PFSK-1 (cell line): ENCODE results near the gene APP.

Experiments
- POLR2AphosphoS5 ChIP-seq: IDR thresholded peaks from 2 replicates; pipeline ENCODE4 v1.6.1; 2012; ENCODE audit warnings: low read depth, mild to moderate bottlenecking, control low read depth, low read length, moderate library complexity
- SIN3A ChIP-seq: IDR thresholded peaks from 2 replicates; pipeline ENCODE4 v1.6.1; 2012; ENCODE audit warnings: mild to moderate bottlenecking, low read length, moderate library complexity, borderline replicate concordance; ENCODE audit not compliant: insufficient read depth

GRCh38 chr21:26146681-26147080 is 23.9 kb downstream of the APP start:
- no peak for TF ChIP-seq SIN3A
- TF ChIP-seq POLR2AphosphoS5: no peak
